ENCODE measurements around the gene PYCARD.
"Not testable (repeated sequence)": the region's sequence is repeated elsewhere in the genome, so short reads cannot be mapped to it uniquely, and the experiment has no call there.

Gene PYCARD

GRCh38 chr16:31202414-31203375 is at the start of gene PYCARD:
TSS of gene PYCARD (minus strand) at chr16:31202760. CDS start at chr16:31202690, 70 bp downstream.
- DNase-seq = no peak

- no peak for DNase-seq
Measured at GRCh38 chr16:31251435-31251834, 48.9 kb upstream of the PYCARD start.

GRCh38 chr16:31250782-31251384 is 48.3 kb upstream of the PYCARD start:
- DNase-seq = no peak

GRCh38 chr16:31248344-31248743 is 45.8 kb upstream of the PYCARD start:
- DNase-seq = no peak

- no peak for DNase-seq
Measured at GRCh38 chr16:31246296-31246695, 43.7 kb upstream of the PYCARD start.

- not testable (repeated sequence) for DNase-seq
Measured at GRCh38 chr16:31245598-31245997, 43.0 kb upstream of the PYCARD start.

- no peak for DNase-seq
Measured at GRCh38 chr16:31243734-31244670, 41.4 kb upstream of the PYCARD start.

- no peak for DNase-seq
Measured at GRCh38 chr16:31242206-31242605, 39.6 kb upstream of the PYCARD start.

- DNase-seq = no peak
Measured at GRCh38 chr16:31238041-31238440, 35.5 kb upstream of the PYCARD start.

- no peak for DNase-seq
Measured at GRCh38 chr16:31229501-31229900, 26.9 kb upstream of the PYCARD start.

- no peak for DNase-seq
Measured at GRCh38 chr16:31228206-31228605, 25.6 kb upstream of the PYCARD start.

GRCh38 chr16:31225193-31225592 is 22.6 kb upstream of the PYCARD start:
- no peak for DNase-seq

- no peak for DNase-seq
Measured at GRCh38 chr16:31224092-31224955, 21.8 kb upstream of the PYCARD start.

- DNase-seq = no peak
Measured at GRCh38 chr16:31223044-31223443, 20.5 kb upstream of the PYCARD start.

GRCh38 chr16:31221357-31222160 is 19.0 kb upstream of the PYCARD start:
- DNase-seq = no peak

GRCh38 chr16:31219154-31219741 is 16.7 kb upstream of the PYCARD start:
- no peak for DNase-seq

GRCh38 chr16:31217136-31217530 is 14.6 kb upstream of the PYCARD start:
- no peak for DNase-seq

GRCh38 chr16:31216422-31217135 is 14.0 kb upstream of the PYCARD start, which contains the start of gene PYDC1:
TSS of gene PYDC1 (minus strand) at chr16:31217135. CDS start at chr16:31217028, 107 bp downstream.
- no peak for DNase-seq

- DNase-seq = no peak
Measured at GRCh38 chr16:31215287-31216162, 13.0 kb upstream of the PYCARD start.
